Measurements from ENCODE around the gene RARB.
A peak's percentile ranks its signal among the peaks of the same experiment; 100 is the strongest.

RARB gene

GRCh38 chr3:25582242-25582641 is 154.2 kb downstream of the RARB start:
- DNase-seq = no peak

- DNase-seq = no peak
Observed at GRCh38 chr3:25583343-25583742, 155.3 kb downstream of the RARB start.

GRCh38 chr3:25584011-25584789 is 156.1 kb downstream of the RARB start:
- DNase-seq = no peak

- no peak for DNase-seq
Observed at GRCh38 chr3:25585361-25586166, 157.5 kb downstream of the RARB start.

GRCh38 chr3:25586167-25586505 is 158.1 kb downstream of the RARB start:
- DNase-seq = no peak

GRCh38 chr3:25586553-25586952 is 158.5 kb downstream of the RARB start:
- no peak for DNase-seq

GRCh38 chr3:25587094-25587493 is 159.0 kb downstream of the RARB start:
- DNase-seq = peak; percentile 34

GRCh38 chr3:25587526-25587925 is 159.5 kb downstream of the RARB start:
- DNase-seq = no peak

- no peak for DNase-seq
Observed at GRCh38 chr3:25587975-25588374, 159.9 kb downstream of the RARB start.

- no peak for DNase-seq
Observed at GRCh38 chr3:25588441-25589103, 160.5 kb downstream of the RARB start.

GRCh38 chr3:25589104-25589782 is 161.2 kb downstream of the RARB start:
- DNase-seq = no peak

- DNase-seq = no peak
Observed at GRCh38 chr3:25589783-25590258, 161.8 kb downstream of the RARB start.

GRCh38 chr3:25592510-25592968 is 164.5 kb downstream of the RARB start:
- no peak for DNase-seq

GRCh38 chr3:25593001-25593400 is 164.9 kb downstream of the RARB start:
- DNase-seq = no peak

GRCh38 chr3:25594007-25594502 is 166.0 kb downstream of the RARB start:
- no peak for DNase-seq

GRCh38 chr3:25597535-25598101 is 169.6 kb downstream of the RARB start:
- DNase-seq = no peak

GRCh38 chr3:25603703-25604102 is 175.6 kb downstream of the RARB start:
- DNase-seq = no peak

- no peak for DNase-seq
Observed at GRCh38 chr3:25604107-25604805, 176.2 kb downstream of the RARB start.

- no peak for DNase-seq
Observed at GRCh38 chr3:25610167-25610566, 182.1 kb downstream of the RARB start.

GRCh38 chr3:25610779-25611178 is 182.7 kb downstream of the RARB start:
- DNase-seq = no peak

- no peak for DNase-seq
Observed at GRCh38 chr3:25611193-25611592, 183.1 kb downstream of the RARB start.

- DNase-seq = no peak
Observed at GRCh38 chr3:25618028-25618427, 190.0 kb downstream of the RARB start.
